ENCODE data around the gene GRAP2. TPM values are rescaled to one million over a fixed set of nuclear protein-coding genes. Genes with fewer than 3 reads are reported as not detected.

Gene GRAP2
- total and polyA plus RNA-seq, 8 donors = 0.45 to 29.1 (median 3.0) TPM; not detected in 2

DNA sequence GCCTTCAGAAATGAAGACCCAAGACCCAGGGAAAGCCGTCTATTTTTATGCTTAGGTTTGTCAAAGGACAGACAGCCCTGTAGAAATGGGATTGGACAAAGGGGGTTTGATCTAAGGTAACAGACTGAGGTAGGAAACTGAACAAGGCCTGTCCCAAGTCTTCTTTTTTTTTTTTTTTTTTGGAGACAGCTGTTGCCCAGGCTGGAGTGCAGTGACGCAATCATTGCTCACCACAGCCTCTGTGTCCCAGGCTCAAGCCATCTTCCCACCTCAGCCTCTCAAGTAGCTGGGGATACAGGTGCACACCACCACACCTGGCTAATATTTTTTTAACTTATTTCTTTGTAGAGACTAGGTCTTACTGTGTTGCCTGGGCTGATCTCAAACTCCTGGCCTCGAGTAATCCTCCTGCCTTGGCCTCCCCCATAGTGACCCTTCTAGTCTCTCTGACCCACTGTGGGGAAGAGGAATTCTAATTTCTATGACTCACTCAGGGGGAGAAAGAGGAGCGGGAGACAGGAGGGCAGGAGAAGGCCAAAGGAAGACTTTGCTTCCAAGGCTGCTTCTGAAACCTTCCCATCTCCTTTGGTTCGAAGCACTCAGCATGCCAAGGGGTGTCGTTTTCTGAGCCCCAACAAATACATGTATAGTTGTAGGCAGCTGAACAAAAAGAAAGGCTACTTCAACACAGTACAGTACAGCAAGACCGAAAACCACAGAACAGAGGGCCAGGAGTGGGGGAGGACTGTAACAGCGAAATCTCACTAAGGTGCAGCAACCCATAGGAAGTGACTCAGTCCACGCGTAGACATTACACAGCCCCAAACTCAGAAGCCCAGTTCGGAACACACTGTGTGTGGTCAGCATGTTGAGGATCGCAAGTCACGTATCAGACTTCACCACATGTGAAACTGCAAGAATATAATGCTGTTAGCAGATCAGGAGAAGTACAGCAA, 60.2 kb downstream of the GRAP2 start:
- no peaks in the 10 kb centered on the region for H3K36me3 ChIP-seq
- TF ChIP-seq CTCF (IDR thresholded peaks at IDR 0.05) (no peak), POLR2A (IDR thresholded peaks at IDR 0.05) (no peak), EP300 (IDR thresholded peaks at IDR 0.05) (no peak), POLR2AphosphoS5 (IDR thresholded peaks at IDR 0.05) (no peak)
- intact Hi-C loops (cut with DNase I; ENCODE audit: low total_unique reads) = no loop called here
- no peak overlapping the region for H3K4me3 ChIP-seq
- no peaks in the 10 kb centered on the region for H3K9me3 ChIP-seq
- peak; percentile 40 to 52 for DNase-seq
- H3K27ac ChIP-seq = peak overlapping the region in 3 of 5 donors; percentile 25 to 66 (median 52)
- H3K27me3 ChIP-seq = no peaks in the 10 kb centered on the region
- 66 to 81% (median 78%) methylated on average over 13 of the region's 13 CpGs for WGBS, 5 donors
- peaks cover 0 to 24% (median 3%) of the 10 kb centered on the region in 4 donors for H3K4me1 ChIP-seq

DNA sequence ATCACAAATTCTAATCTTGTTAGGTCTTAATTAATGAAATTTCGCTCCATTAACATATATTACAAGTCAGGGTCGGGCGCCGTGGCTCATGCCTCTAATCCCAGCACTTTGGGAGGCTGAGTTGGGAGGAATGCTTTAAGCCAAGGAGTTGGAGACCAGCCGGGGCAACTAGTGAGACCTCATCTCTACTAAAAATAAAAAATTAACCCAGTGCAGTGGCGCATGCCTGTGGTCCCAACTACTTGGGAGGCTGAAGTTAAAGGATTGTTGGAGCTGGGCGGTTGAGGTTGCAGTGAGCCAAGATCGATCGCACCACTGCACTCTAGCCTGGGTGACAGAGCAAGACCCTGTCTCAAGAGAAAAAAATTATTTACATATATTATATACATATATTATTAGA, 61.2 kb downstream of the GRAP2 start:
- no peaks in the 10 kb centered on the region for H3K36me3 ChIP-seq
- intact Hi-C loops (cut with DNase I; ENCODE audit: low total_unique reads) = no loop called here
- H3K27me3 ChIP-seq = no peaks in the 10 kb centered on the region
- TF ChIP-seq CTCF (IDR thresholded peaks at IDR 0.05) (no peak), EP300 (IDR thresholded peaks at IDR 0.05) (no peak), POLR2AphosphoS5 (IDR thresholded peaks at IDR 0.05) (no peak), POLR2A (IDR thresholded peaks at IDR 0.05) (no peak)
- no peaks in the 10 kb centered on the region for H3K9me3 ChIP-seq
- H3K4me1 ChIP-seq = peaks cover 0 to 34% (median 4%) of the 10 kb centered on the region in 4 donors
- no peak overlapping the region for H3K4me3 ChIP-seq
- H3K27ac ChIP-seq = peak overlapping the region in 2 of 5 donors; percentile 40 to 52
- 86 to 96% (median 93%) methylated on average over 9 of the region's 9 CpGs for WGBS, 5 donors
- no peak for DNase-seq

DNA sequence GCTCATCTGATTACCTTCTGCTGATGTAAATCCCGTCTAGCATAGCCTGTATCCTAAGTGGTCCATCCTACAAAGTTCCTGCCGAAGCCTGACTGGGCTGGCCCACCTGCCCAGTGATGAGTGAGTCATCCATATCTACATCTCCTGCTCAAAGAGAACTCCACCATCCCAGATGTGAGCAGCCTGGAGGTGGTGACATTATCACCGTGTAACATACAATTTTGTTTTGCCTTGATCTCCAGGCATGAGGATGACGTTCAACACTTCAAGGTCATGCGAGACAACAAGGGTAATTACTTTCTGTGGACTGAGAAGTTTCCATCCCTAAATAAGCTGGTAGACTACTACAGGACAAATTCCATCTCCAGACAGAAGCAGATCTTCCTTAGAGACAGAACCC, 64.9 kb downstream of the GRAP2 start:
- no peak for TF ChIP-seq POLR2A (IDR thresholded peaks at IDR 0.05)
- TF ChIP-seq EP300 (IDR thresholded peaks at IDR 0.05) = no peak
- intact Hi-C loops (cut with DNase I; ENCODE audit: low total_unique reads) = no loop called here
- Histone ChIP-seq H3K27ac (no peak overlapping the region), H3K36me3 (no peaks in the 10 kb centered on the region), H3K4me1 (peaks cover 9 to 42% (median 14%) of the 10 kb centered on the region in 4 donors), H3K4me3 (no peak overlapping the region), H3K9me3 (no peaks in the 10 kb centered on the region), H3K27me3 (peaks cover 0 to 17% (median 0%) of the 10 kb centered on the region in 3 donors)
- WGBS, 5 donors = 74 to 84% (median 81%) methylated on average over 5 of the region's 5 CpGs
- no peak for DNase-seq

DNA sequence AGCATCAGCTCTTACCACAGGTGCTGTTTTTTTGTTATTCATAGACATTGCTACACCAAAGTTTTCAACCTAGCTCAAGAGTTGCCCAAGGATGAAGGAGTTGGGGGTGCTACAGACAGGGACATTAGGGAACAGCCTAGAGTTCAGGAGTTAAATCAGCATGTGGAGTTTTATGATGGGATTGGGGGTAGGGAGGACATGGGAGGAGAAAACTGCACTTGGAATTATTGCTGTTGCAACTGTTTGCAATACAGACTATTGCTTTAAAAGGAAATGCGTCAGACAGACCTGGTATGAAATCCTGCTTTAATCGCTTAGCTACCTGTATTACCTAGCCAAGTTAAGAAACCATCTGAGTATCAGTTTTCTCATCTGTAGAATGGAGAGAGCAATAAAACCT, 65.6 kb downstream of the GRAP2 start:
- H3K4me1 ChIP-seq = peaks cover 9 to 42% (median 14%) of the 10 kb centered on the region in 4 donors

More for the DNA sequence above, 65.6 kb downstream of the GRAP2 start:
- Histone ChIP-seq H3K36me3 (no peaks in the 10 kb centered on the region), H3K27ac (peak overlapping the region in 2 of 5 donors; percentile 63 to 68), H3K27me3 (peaks cover 0 to 23% (median 0%) of the 10 kb centered on the region in 3 donors), H3K4me3 (no peak overlapping the region), H3K9me3 (no peaks in the 10 kb centered on the region)
- DNase-seq = no peak
- no peak for TF ChIP-seq EP300 (IDR thresholded peaks at IDR 0.05)
- TF ChIP-seq CTCF (IDR thresholded peaks at IDR 0.05) = no peak
- TF ChIP-seq POLR2A (IDR thresholded peaks at IDR 0.05) = no peak
- TF ChIP-seq POLR2AphosphoS5 (IDR thresholded peaks at IDR 0.05) = no peak
- intact Hi-C loops (cut with DNase I; ENCODE audit: low total_unique reads) = no loop called here
- 78 to 92% (median 89%) methylated on average over 2 of the region's 2 CpGs for WGBS, 5 donors

Measured in stomach (tissue), 9 donors.